Stimulated activated CD4-positive, alpha-beta T cell treated with anti-CD3 and anti-CD28 coated beads, Interleukin-4, amount 100 ng/mL, for 1 hour (primary cell): ENCODE results near the gene ARGFX.
"Not testable (repeated sequence)": the region's sequence is repeated elsewhere in the genome, so short reads cannot be mapped to it uniquely, and the experiment has no call there.

Experiments
- DNase-seq: peaks from one replicate; pipeline ENCODE4 v3.0.0-alpha.2; 2020

ARGFX gene

GRCh38 chr3:121567649-121568048, at the start of gene ARGFX:
ARGFX (plus strand) TSS chr3:121567949; CDS start chr3:121570714, 2,765 bp downstream.
- DNase-seq = no peak

- DNase-seq = no peak
Measured at GRCh38 chr3:121517953-121518655, 49.6 kb upstream of the ARGFX start.

- DNase-seq = no peak
Measured at GRCh38 chr3:121520510-121520909, 47.2 kb upstream of the ARGFX start.

- no peak for DNase-seq
Measured at GRCh38 chr3:121529308-121529707, 38.4 kb upstream of the ARGFX start.

- no peak for DNase-seq
Measured at GRCh38 chr3:121531269-121531668, 36.5 kb upstream of the ARGFX start.

GRCh38 chr3:121542924-121543323, 24.8 kb upstream of the ARGFX start:
- no peak for DNase-seq

- DNase-seq = no peak
Measured at GRCh38 chr3:121545049-121545573, 22.6 kb upstream of the ARGFX start.

GRCh38 chr3:121545574-121546455, 21.9 kb upstream of the ARGFX start, which contains the start of gene POLQ:
POLQ (minus strand) TSS chr3:121545988; CDS start chr3:121545877, 111 bp downstream.
- DNase-seq = peak; percentile 85

- no peak for DNase-seq
Measured at GRCh38 chr3:121552379-121552778, 15.4 kb upstream of the ARGFX start.

GRCh38 chr3:121552797-121553196, 15.0 kb upstream of the ARGFX start:
- no peak for DNase-seq

- DNase-seq = no peak
Measured at GRCh38 chr3:121557426-121557934, 10.3 kb upstream of the ARGFX start.

GRCh38 chr3:121562148-121562547, 5.6 kb upstream of the ARGFX start:
- DNase-seq = no peak

- no peak for DNase-seq
Measured at GRCh38 chr3:121566773-121567172, 976 bp upstream of the ARGFX start.

GRCh38 chr3:121574449-121574848, 6.7 kb downstream of the ARGFX start:
- no peak for DNase-seq

GRCh38 chr3:121581691-121582090, 13.9 kb downstream of the ARGFX start:
- DNase-seq = no peak

GRCh38 chr3:121584418-121584817, 16.7 kb downstream of the ARGFX start:
- no peak for DNase-seq

GRCh38 chr3:121592856-121593702, 25.3 kb downstream of the ARGFX start, which contains the start of gene FBXO40:
FBXO40 (plus strand) TSS chr3:121593379; CDS start chr3:121620576, 27,197 bp downstream.
- no peak for DNase-seq

GRCh38 chr3:121593806-121594205, 26.1 kb downstream of the ARGFX start:
- DNase-seq = not testable (repeated sequence)

- DNase-seq = no peak
Measured at GRCh38 chr3:121594850-121595249, 27.1 kb downstream of the ARGFX start.

GRCh38 chr3:121595765-121596406, 28.1 kb downstream of the ARGFX start:
- no peak for DNase-seq

GRCh38 chr3:121598564-121598963, 30.8 kb downstream of the ARGFX start:
- DNase-seq = no peak

- DNase-seq = not testable (repeated sequence)
Measured at GRCh38 chr3:121599900-121600299, 32.2 kb downstream of the ARGFX start.
